SKM-1 (cell line): ENCODE results near the gene ROS1.
"Not testable (repeated sequence)": the region's sequence is repeated elsewhere in the genome, so short reads cannot be mapped to it uniquely, and the experiment has no call there.

Experiments used
- DNase-seq: peaks from one replicate; lab custom pipeline; 2025; ENCODE audit not compliant: unreplicated experiment; lab: John Stamatoyannopoulos, UW

Gene ROS1

DNA sequence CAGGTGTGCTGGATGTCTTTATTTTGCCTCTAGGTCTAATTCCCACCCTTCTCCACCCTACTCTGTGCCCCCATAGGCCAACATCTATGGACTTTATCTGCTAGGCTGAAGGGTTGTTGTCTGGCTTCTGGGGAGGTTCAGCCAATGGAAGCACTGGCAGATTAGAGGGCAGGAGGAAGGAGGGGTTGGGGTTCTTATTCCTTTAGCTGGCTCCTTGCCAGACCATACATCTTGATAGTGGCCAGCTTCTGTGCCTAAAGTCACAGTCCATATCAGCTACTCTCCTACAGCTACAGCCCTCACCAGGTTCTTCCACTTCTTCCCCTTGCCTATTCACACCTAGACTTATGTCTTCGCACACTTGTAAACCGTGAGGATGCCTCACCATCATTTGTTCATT is 41.1 kb downstream of the ROS1 start:
- no peak for DNase-seq

GRCh38 chr6:117381749-117382148 is 44.0 kb downstream of the ROS1 start:
- DNase-seq, result no peak

- DNase-seq, result no peak
Observed at GRCh38 chr6:117380298-117380697, 45.4 kb downstream of the ROS1 start.

GRCh38 chr6:117375446-117375845 is 50.3 kb downstream of the ROS1 start:
- no peak for DNase-seq

GRCh38 chr6:117373211-117373813 is 52.4 kb downstream of the ROS1 start:
- DNase-seq, result no peak

- not testable (repeated sequence) for DNase-seq
Observed at GRCh38 chr6:117372289-117372688, 53.5 kb downstream of the ROS1 start.

DNA sequence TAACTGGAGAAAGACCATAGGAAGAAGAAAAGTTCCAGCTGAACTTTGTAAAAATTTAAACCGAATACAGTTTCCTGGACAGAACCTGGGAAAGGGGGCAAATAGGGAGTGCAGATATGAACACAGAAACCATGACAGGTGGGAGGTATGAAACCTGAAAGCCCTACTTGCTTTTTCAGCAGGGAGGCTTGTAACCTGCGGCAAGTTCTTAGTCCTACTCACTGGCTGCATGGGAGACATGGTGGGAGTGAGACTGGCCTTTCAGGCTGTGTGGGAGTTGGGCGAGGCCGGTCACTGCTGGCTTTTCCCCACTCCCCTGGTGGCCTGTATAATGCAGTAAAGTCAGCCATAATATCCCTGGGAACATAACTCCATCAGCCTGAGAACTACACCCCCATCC is 54.2 kb downstream of the ROS1 start:
- DNase-seq, result no peak

GRCh38 chr6:117359581-117359980 is 66.2 kb downstream of the ROS1 start:
- DNase-seq, result peak; percentile 17

DNA sequence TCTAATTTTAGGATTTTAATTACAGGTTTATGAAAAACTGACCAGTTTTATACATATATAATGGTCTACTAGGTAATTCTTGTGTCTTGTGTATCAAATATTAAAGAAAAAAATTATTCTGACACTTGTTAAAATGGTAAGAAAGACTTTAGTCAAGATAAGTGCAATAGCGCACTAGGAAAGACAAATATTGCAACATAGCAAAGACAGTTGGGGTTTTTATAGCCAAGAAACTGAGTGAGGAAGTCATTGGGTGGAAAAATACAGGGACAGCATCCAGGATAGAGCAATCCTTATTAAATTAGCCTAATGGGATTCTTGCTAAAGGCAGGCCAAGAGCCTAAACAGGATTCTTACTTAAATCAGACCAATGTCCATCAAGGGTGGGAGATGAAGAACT is 71.1 kb downstream of the ROS1 start:
- DNase-seq, result no peak

DNA sequence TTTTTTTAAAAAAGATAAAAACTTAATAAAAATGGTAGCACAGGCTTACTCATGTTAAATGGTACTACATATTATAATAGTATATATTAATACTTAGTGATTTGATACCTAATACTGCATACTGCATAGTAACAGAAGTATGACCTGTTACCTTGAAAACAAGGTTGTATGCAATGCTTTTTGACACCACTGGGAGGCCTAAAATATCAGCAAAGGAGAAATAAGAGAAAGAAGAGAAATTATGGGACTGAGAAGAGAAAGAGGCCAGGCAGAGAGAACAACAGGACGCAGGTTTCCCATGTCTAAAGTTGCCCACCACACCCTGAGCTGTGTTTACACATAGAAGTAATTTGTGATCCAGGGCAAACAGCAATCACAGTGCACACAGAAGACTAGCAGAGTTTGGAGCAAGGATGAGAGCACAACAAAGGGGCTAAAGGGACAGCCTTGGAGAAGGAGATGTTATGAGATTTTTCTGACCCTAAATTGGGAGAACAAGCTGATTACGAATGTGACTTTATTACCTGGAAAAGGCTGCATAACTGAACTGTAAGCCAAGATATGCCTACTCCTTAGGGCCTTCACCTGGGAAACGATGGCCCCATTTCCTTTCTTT is 73.2 kb downstream of the ROS1 start:
- no peak for DNase-seq

- DNase-seq, result no peak
Observed at GRCh38 chr6:117351521-117351920, 74.2 kb downstream of the ROS1 start.

GRCh38 chr6:117346142-117346930 is 79.4 kb downstream of the ROS1 start:
- DNase-seq, result no peak

- no peak for DNase-seq
Observed at GRCh38 chr6:117345292-117345610, 80.5 kb downstream of the ROS1 start.

DNA sequence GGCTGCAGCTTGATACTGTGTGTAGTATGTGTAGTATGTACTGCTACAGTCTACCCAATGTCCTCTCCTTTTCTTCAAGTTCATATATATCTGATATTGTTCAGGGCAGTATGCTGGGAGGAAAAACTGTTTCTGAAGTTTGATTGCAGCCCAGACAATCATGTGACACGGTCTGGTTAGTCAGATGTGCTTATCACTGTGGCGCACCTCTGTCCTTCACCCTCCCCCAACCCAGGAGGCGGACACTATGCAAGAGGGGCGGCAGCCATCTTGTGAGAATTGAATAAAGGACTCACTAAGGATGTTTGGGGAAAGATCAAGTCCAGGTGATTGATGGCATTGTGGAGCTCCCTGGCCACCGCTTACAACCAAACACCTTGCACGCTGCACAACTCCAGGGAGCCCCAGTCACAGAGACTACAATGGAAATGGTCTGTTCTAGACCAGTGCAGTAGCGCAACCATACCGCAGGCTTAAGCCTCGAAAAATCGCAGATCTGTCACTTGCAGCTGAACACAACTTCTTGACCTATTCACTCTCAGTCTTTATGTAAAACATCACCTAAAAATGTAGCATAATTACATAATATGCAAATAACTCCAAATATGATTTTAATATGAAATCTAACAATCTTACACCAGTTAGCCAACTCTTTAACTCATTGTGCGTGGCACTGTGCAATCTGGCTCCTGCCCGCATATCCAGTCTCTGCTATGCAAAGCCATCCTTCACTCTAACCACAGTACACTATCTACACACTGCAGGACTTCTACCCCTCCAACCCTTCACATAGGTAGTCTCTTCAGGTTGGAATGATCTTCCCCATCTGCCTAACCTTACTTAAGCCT is 81.1 kb downstream of the ROS1 start:
- no peak for DNase-seq

GRCh38 chr6:117338567-117338966 is 87.2 kb downstream of the ROS1 start:
- DNase-seq, result no peak

GRCh38 chr6:117329926-117330325 is 95.8 kb downstream of the ROS1 start:
- DNase-seq, result no peak

DNA sequence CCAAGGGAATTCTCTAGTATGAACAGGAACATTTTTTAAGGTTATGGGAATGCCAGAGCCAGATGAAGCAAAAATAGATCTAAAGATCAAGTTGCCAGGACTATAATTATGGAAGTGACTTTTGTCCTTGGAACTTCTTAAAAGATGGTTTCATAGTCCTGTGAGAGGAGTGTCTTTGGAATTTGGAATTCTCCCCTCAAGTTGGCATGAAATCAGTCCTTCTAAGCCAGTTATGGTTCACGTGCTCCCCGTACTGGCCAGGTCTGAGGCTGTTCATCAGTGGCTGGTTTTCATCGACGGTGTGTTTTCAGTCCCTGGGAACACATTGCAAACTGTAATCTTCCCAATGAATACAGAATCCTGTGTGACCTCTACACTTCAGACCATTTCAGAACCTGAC is 97.2 kb downstream of the ROS1 start:
- DNase-seq, result no peak

DNA sequence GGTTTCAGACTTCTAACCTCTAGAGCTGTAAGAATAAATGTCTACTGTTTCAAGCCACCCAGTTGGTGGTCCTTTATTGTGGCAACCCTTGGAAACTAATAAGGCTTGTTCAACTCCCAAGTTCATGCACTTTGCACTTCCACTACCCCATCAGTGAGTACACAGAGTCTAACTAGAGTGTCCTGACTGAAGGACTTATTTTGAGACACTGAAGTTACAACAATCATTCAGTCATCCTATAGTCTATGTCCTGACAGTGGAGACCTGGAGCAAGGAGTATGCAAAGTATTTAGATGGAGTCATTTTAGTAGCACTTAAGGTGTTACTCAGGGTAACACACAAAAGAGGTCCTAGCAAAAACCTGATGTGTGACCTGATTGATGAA is 97.7 kb downstream of the ROS1 start:
- DNase-seq, result no peak

GRCh38 chr6:117327149-117328004 is 98.4 kb downstream of the ROS1 start:
- DNase-seq, result no peak

- DNase-seq, result no peak
Observed at GRCh38 chr6:117326396-117326795, 99.3 kb downstream of the ROS1 start.

DNA sequence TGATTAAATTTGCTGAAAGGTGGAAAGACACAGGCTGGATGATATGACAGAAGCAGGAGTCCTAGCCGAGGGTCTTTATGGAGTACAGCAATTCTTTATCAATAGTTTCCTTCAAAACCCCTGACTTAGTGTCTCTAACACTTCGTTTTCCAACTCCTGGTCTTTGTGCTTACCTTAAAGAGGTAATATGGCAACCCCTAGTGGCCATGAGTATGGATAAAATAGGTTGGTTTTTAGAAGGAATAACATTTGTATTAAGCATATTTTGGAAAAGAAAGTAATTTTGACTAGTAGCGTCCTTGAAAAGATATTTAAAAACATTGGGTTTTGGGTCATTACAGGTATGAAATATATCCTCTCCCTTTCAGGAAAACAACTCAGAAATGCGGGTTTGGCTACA is 108.5 kb downstream of the ROS1 start:
- DNase-seq, result no peak
